ENCODE data around the gene APOH. TPM values are rescaled to one million over a fixed set of nuclear protein-coding genes. Genes with fewer than 3 reads are reported as not detected.

APOH gene
- polyA plus RNA-seq, 5 donors, result 1.6 to 24.1 (median 2.6) TPM

GRCh38 chr17:66192378-66192687 is 36.9 kb downstream of the APOH start:
- no peak for DNase-seq

- peak; percentile 90 for DNase-seq
Measured at GRCh38 chr17:66191593-66192377, 37.4 kb downstream of the APOH start, which contains the start of gene CEP112. TSS of gene CEP112 (minus strand) at chr17:66192133.

GRCh38 chr17:66190738-66191592 is 38.2 kb downstream of the APOH start:
- peak; percentile 12 to 25 for DNase-seq

DNA sequence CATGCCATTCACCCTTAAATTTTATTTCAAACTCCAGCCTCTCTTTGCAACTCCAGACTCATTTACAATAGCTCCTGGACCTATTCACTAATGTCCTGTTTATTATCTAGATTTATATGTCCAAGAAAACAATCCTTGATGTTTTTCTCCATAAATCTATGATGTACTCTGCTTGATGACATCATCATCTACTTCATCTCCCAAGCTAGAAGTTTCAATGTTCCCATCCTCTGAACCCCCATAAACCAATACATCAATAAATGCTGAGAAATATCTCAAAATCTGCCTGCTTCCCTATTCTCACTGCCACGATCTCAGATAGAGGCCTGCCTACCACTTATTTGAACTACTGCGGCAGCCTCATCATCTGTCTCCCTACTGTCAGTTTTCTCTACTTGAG is 41.5 kb downstream of the APOH start:
- DNase-seq, result no peak

GRCh38 chr17:66185862-66186261 is 43.4 kb downstream of the APOH start:
- no peak for DNase-seq

DNA sequence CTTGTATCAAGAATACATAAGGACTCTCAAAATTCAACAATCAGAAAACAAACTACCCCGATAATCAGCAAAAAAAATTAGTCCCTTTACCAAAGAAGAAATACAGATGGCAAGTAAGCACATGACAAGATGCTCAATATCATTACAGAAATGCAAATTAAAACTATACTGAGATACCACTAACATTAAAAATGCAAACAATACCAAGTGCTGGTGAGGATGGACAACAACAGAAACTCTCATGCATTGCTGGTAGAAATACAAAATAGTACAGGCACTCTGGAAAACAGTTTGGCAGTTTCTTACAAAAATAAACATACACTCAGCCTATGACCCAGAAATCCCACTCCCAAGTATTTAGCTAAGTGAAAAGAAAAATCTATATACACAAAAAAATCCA is 44.8 kb downstream of the APOH start:
- DNase-seq, result no peak

DNA sequence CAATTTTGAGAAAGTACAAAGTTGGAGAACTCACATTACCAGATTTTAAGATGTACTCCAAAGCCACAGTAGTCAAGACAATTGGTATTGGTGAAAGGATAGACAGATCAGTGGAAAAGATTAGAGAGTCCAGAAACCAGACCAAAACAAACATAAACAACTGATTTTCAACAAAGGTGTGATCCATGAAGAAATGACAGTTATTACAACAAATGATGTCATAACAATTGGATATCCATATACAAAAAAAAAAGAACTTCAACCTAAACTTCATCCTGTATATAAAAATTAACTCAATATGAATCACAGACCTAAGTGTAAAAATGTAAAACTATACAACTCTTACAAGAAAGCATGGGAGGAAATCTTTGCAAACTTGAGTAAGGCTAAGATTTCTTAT is 45.7 kb downstream of the APOH start:
- DNase-seq, result no peak

DNA sequence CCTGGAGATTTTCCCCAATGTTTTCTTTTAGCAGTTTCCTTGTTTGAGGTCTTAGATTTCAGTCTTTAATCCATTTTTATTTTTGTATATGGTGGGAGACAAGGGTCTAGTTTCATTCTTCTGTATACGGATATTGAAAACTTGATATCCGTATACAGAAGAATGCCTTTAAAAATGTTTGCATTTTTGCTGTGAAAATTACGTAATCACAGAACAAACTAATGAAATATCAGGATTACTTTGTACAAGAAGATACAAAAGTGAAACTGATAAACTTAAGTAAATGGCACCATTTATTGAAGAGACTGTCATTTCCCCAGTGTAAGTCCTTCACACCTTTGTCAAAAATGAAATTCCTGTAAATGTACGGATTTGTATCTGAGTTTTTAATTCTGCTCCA is 50.6 kb downstream of the APOH start:
- DNase-seq, result no peak

- DNase-seq, result no peak
Measured at GRCh38 chr17:66177048-66177447, 52.2 kb downstream of the APOH start.

DNA sequence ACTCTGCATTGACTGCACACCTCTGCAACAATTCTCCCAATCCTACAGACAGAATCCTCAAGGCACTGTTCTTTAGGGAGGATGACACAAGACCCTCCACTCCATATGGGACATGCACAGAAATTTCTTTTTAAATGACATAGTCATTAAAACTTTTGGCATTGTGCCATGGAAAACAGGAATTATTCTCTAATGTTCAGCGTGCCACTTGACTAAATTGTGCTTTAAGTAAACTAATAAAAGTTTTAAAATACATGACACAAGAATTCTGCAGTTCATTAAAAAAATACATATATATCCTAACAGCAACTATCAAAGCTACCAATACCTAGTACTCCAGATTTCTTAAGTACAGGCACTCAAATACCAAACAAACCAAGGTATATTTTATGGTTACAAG is 53.3 kb downstream of the APOH start:
- DNase-seq, result no peak

DNA sequence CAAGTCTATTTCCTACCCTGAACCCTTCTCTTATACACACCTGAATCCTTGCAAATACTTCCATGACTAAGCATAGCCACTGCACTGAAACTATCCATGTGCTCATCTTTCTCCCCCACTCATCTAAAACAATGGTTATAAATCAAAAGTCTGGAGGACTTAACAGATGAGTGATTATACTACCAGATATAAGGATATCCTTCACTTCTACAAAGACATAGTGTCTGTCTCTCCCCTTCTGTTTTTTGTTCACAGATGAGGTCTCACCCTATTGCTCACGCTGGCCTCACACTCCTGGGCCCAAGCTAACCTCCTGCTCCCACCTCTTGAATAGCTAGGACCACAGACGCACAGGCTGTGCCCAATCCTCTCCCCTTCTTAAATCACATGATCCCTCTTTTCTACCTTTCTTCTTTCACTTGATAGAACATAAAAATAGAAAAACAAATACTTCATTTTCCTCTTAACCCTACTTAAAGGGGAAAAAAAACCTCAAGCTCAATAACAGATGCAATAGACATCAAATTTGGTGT is 56.5 kb downstream of the APOH start:
- DNase-seq, result no peak

DNA sequence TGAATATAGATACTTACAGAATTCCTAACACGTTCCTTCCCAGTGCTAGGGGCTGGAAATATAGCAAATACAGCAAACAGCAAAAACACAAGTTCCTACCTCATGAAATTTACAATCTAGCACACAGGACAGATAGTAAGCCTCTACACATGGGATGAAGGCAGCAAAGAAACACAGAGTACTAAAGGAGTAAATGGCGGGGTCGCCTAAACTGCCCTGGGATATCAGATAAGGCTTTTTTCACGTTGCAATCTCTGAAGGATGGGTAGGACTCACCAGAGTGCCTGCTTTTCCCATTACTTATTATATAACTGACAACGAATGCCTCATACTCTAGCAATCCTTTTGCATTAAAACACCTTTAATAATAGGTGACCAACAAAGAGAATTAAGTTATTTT is 57.1 kb downstream of the APOH start:
- no peak for DNase-seq

GRCh38 chr17:66171692-66172091 is 57.5 kb downstream of the APOH start:
- no peak for DNase-seq

- no peak for DNase-seq
Measured at GRCh38 chr17:66171172-66171571, 58.0 kb downstream of the APOH start.

GRCh38 chr17:66169839-66170238 is 59.4 kb downstream of the APOH start:
- DNase-seq, result no peak

DNA sequence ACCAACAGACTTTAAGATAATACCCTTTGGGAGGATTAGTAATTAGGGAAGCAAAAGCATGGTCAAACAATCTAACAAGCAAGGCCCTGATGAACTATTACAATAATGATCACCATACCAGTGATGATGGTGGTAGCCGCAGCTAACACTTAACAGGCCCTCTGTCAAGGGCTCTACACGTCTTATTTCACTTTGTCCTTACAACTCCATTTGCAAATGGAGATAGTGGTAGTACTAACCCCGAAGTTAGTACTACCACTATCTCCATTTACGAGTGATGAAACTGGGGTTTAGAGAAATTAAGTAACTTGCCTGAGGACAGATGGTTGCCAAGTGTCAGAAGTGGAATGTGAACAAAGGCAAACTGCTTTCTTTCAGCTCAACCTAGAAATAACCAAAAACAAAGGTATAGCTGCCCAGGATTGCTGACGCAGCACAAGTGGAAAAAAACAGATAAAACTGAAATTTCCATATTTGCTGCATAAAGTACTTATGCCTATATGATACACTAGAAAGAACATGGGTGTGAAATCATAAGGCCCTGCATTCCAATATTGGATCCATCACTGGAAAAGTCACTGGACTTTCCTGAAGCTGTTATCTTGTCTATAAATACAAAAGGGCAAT is 61.9 kb downstream of the APOH start:
- no peak for DNase-seq

DNA sequence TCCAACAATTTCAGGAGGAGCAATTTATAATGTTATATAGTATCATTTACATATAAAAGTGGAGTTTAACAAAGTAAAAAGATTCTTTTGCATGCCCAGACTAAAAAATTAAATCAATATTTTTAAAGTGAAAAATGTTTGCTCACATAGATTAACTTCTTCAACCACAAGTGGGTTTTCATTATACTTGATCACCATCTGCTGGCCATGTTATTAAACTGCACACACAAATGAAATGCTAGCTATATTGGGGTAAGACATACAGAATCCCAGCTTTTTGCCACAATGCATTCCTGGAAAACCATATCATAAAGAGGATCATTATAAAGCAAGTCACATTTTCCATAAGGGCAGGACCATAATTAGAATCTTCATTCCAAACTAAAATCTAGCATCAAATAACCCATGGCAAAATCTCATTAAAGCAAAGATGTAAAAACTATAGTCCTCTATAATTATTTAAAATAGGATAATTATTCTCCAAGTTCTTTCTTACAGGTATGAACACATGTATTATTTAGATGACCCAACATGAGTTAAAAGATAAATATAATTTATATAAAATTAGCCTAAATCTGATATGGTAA is 63.6 kb downstream of the APOH start:
- peak; percentile 30 for DNase-seq

Other genes with a start within 250 kb of the APOH start
- gene CEP112, start 37.3 kb downstream of the APOH start, polyA plus RNA-seq (ENCODE audit: insufficient read depth in 1 of 5, insufficient read length in 5 of 5, low replicate concordance in 1 of 5), result 10 to 100 TPM; 12.6 to 24.4 (median 20.8) TPM
- 10 to 100 TPM; 11.7 to 18.1 (median 17.2) TPM for gene PRKCA, start 73.2 kb upstream of the APOH start, polyA plus RNA-seq (ENCODE audit: insufficient read depth in 1 of 5, insufficient read length in 5 of 5, low replicate concordance in 1 of 5)